H54 (cell line): Measurements from ENCODE around the gene NRTN.

Experiments used
- DNase-seq: peaks from one replicate; pipeline ENCODE4 v3.0.0; 2011; ENCODE audit warnings: low spot score, mixed read lengths; ENCODE audit not compliant: insufficient read length
- FAIRE-seq: peaks from 3 replicates; lab custom pipeline; 2011; peaks lifted over from hg19 to GRCh38; lab: Jason Lieb, UNC
- POLR2A ChIP-seq: IDR thresholded peaks from 2 replicates; pipeline ENCODE4 v1.6.1; 2011; ENCODE audit warnings: low read depth, mild to moderate bottlenecking, low read length

Gene NRTN

DNA sequence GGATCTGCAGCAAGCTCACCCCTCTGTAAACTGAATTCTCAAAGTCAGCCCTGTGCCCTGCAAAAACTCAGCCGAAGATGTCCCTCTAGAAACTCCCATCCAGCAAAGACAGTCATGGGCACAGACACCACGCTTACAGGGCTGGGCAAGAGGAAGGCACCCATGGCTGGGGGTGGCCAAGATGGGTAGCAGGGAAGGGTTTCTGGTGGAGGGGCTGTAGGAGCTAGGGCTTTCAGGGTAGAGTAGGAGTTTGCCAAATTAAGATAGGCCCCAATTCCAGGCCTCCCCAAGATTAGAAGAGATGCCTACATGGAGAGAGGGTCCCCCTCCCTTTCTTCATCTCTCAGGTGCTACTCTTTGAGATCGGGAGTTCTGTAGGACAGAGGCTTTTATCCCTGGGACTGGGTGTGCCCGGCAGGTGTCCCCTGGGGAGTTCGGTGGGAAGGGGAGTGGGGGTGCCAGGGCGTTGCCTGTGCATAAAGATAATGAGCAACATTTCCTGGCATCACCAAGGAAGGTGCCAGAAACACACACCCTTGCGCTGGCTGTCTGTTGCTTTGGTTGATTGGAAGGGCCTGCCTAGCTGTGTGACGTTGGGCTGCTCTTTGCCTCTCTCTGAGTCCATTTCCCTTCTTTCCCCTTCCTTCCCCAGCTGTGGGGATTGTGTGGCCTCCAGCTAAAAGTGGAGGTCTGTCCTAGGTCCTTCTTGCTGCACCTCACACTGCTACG lies 9.4 kb downstream of the NRTN start:
- no peak for DNase-seq
- TF ChIP-seq POLR2A, result no peak
- FAIRE-seq, result no peak

DNA sequence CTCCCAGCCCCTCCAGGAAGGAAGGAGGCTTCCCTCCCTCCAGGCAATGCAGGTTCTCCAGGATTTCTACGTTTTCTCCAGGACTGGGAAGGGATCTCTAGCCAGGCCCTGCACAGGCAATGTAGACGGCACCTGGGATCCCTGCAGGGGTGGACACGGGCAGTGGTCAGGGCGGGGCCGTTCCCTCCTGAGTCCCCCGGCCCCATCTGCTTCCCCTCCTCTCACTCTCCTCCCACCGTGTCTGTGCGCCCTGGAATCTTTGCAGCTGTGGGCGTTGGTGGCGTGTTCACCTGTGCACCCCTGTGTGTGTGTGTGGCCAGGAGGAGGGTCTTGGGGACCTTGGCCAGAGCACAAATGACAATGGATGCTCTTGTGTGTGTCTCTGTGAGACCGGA lies 10.0 kb downstream of the NRTN start:
- FAIRE-seq, result no peak
- DNase-seq, result no peak
- no peak for TF ChIP-seq POLR2A

DNA sequence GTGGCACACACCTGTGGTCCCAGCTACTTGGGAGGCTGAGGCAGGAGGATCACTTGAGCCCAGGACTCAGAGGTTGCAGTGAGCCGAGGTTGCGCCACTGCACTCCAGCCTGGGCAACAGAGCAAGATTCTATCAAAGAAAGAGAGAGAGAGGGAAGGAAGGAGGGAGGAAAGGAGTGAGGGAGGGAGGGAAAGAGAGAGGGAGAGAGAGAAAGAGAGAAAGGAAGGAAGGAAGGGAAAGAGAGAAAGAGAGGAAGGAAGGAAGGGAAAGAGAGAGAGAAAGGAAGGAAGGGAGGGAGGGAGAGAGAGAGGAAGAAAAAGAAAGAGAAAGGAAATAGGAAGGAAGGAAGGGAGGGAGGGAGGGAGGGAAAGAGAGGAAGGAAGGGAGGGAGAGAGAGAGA lies 12.4 kb downstream of the NRTN start:
- FAIRE-seq, result no peak
- no peak for DNase-seq
- no peak for TF ChIP-seq POLR2A

DNA sequence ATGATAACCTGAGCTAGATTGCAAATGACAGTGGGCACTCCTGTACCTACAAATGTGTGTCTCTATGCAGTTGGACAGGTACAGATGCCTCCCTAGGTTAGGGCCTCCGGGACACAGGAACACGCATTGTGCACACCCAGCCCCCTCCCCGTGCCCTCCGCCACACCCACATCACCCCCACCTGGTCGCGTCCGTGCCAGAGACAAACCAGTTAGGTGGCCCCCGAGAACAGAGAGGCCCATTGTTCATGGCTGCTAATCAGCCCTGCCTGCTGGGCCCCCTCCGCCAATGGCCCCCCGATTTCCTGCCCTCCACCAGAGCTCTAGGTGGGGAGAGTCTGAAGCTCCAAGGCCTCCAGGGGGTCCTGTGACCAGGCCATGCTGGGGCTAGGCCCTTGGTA lies 13.7 kb downstream of the NRTN start:
- no peak for TF ChIP-seq POLR2A
- FAIRE-seq (no peak), DNase-seq (no peak)

DNA sequence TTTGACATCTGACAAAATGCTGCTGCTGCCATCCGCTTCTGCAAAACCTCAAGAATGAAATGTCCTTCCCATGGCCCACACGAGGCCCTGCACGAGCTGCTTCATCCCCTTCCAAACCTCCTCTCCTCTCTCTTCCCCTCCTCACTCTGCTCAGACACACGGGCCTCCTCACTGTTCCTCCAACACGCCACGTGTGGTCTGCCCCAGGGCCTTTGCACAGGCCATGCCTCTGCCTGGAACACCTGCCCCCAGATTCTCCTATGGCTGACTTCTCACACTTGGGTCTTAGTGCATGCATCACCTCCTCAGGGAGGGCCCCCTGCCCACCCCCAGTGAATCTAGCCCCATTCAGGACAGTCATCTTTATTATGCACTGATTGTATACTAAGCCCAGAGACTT lies 15.9 kb downstream of the NRTN start:
- TF ChIP-seq POLR2A, result no peak
- FAIRE-seq (no peak), DNase-seq (no peak)

DNA sequence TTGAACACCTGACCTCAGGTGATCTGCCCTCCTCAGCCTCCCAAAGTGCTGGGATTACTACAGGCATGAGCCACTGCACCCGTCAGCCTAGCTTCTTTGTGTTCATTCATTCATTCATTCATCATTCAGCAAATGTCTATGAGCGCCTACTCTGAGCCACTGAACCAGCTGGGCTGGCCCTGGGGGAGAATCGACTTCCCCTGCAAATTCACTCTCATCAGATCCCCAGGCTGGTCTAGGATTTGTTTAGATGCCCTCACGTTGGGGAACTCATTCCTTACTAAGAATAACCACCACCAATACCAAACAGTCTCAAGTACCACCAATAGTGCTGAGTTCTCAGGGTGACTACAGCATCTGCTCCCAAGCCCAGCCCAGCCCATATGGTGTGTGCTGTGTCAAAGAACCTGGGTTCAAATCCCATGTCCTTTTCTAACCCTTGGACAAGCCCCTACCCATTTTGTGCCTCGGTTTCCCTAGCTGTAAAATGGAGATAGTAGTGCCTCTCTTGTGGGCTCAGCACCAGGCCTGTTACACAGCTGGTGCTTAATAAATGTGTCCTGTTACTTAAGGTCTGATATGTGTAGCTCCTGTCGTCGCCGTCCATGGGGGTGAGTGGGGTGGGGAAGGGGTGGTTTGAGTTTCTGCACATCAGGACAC lies 16.8 kb downstream of the NRTN start:
- TF ChIP-seq POLR2A, result no peak
- FAIRE-seq (no peak), DNase-seq (no peak)

DNA sequence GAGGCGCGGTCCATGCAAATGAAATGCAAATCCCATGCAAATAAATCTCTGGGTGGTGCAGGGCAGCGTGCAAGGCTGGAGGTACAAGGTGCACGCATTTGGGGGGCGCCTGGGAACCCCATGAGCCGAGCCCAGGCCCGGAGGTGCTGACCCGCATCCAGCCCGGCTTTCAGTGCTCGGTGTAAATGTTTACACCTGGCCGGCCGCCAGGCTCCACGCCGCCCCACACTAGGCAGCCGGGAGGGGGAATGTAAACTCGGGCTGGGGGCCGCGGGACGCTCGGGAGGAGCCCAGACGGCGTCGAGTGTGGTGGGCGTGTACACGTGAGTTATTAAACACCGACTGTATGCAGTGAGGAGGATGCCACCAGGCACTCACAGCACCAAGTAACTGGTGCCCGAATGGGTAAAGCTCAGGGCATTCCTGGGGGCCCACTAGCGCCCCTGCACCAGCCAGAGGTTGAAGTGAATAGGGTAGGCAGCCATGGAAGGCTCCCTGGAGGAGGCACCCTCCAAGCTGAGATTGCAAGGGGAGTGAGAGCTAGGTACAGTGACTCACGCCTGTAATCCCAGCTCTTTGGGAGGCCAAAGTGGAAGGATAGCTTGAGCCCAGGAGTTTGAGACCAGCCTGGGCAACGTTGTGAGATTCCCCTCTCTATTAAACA lies 17.4 kb downstream of the NRTN start:
- FAIRE-seq (no peak), DNase-seq (no peak)
- TF ChIP-seq POLR2A, result no peak

DNA sequence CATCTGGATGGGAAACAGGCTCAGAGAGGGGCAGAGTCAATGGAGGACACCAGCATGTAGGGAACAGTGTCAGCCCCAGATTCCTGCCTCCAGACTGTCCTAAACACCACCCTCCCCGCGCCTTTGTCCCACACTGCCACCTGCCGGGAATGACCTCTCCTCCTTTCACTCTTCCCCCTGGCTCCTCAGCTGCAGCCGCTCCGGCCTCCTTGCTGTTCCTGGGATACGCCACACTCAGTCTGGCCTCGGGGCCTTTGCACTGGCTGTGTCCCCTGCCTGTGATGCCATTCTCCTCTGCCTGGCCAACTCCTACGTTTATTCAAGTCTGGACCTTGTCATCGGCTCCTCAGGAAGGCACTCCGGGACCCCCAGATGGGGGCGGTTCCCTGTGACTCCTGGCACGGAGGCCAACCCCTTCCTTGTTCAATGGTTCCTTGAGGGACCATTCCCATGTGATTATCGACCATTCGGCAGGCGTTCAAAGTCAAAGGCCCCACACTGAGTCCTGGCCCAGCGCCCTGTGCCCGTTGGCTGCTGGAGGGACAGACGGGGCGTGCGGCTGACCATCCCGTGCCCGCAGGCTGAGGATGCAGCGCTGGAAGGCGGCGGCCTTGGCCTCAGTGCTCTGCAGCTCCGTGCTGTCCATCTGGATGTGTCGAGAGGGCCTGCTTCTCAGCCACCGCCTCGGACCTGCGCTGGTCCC lies 18.9 kb downstream of the NRTN start:
- no peak for FAIRE-seq
- no peak for DNase-seq
- no peak for TF ChIP-seq POLR2A

DNA sequence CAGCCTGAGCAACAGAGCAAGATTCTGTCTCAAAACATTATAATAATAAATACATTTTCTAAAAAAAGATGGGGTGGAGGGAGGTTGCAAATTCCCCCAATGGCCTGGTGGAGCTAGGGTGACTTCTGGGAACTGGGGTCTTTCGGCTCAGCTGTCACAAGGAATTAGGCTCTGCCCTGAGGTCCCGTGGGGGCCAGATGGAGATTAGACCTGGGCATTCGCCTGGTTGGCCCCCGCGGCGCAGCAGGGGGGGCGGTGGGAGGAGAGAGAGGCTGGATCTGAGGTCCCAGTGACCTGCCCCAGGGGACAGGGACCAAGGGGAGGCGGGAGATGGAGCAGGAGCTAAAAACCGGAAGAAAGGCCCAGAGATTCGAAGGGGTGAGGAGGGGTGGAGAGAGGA lies 19.9 kb downstream of the NRTN start:
- DNase-seq, result no peak

DNA sequence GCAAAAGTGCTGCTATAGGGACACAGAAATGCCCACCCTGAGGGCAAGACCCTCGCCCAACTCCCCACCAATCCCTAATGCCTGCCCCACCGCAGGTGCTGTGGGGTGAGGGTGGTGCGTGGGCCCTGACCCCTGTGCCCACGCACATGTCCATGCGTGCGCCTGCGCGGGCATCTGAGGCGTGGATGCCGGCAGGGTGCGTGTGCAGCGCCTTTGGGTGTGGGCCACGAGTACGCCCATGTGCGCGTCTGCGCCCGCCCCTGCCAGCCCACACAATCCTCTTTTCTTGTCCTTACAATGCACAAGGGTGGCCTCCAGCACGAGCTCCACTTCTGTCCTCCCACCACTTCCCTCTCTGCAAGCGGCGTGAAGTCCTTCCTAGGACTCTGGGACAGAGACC lies 20.3 kb downstream of the NRTN start:
- TF ChIP-seq POLR2A, result no peak
- no peak for DNase-seq
- no peak for FAIRE-seq

More for the DNA sequence above, 19.9 kb downstream of the NRTN start:
- TF ChIP-seq POLR2A, result no peak
- FAIRE-seq, result no peak

DNA sequence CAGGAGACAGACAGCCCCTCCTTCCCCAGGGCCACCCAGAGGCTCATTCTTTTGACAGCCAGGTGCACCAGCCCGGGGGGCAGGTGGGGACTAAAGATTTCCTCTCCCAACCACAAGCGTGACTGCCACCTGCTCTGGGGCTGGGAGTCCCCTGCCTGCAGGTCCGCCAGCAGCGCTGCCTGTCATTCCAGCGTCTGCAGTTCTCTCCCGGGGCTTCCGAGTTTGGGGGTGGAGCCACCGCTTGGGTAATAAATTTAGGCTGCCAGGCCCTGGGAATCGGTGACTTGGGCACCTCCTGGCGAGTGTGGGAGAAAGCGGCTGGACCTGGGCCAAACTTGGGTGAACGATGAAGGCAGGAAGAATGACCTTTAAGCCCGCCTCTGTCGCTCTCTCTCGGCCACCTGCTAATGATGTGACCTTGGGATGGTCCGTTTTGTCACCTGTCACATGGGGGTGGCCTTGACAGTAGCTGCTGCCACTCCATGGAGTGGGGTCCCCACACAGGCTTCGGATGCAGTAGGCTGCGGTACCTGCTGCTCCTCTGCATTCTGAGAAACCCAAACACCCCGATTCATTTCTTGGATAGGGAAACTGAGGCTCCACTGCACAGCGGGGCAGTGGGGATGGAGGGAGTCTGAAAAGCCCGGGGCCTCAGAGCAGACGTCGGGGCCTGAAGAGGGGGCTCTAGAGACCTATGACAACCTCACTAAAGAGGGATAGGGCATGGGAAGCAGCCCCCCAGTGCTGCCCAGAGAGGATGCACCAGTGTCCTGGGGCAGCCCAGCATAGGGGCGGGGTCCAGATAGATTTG lies 21.9 kb downstream of the NRTN start:
- TF ChIP-seq POLR2A, result no peak
- FAIRE-seq (no peak), DNase-seq (peak; percentile 81)

DNA sequence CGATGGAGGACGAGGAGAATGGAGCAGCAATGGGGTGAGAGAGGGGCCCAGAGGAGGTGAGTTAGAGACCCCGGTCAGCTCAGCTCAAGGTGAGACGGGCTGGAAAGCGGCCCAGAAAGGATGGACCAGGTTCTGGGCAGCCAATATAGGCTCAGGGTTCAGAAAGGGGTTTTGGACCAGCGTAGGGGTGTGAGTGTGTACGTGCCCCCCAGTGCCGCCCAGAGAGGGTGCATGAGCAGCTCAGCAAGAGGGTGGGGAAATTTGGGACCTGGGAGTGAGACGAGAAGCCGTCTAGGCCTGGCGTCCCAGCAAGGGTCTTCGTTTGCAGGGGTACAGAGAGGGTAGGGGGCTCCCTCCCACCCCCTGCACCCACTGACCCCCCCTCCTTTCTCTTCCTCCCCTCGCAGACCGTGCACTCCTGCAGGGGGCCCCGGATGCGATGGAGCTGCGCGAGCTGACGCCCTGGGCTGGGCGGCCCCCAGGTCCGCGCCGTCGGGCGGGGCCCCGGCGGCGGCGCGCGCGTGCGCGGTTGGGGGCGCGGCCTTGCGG lies 22.5 kb downstream of the NRTN start:
- FAIRE-seq (no peak), DNase-seq (no peak)
- TF ChIP-seq POLR2A, result no peak
